A549 treated with AZD2906 at 1 μM for 4 hours (cell line): ENCODE data around the gene B3GALNT2. TPM values are rescaled to one million over a fixed set of nuclear protein-coding genes. Genes with fewer than 3 reads are reported as not detected.

Source experiments
- total RNA-seq: library from RNA; stranded (reverse); fragments of 200-300 nt; extraction: Qiagen RNA extraction; gene quantifications from 5 replicates; pipeline ENCODE4 v1.2.3, GENCODE V29; 2022

B3GALNT2 gene
- total RNA-seq = 14.4 to 20.9 TPM (median 17.3 TPM) in 5 replicates

DNA sequence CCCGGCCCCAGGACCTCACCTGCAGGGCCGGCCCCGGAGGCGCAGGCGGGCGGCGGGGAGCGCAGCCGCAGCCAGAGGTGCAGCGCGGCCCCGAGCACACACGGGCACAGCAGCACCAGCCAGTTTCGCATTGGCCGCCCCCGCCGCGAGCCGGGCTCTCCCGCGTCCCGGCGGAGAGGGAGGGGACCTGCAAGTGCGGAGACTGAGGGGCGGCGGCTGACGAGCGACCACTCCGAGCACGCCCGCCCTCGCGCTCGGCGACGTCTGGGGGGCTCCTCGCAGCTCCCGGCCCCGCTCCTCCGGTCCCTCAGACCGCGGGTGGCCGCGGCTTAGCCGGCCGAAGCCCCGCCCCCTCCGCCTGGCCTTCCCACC is at the start of gene B3GALNT2:
Gene B3GALNT2 (minus strand): TSS at position 331 of the 372 bp plus-strand sequence. CDS start 200 bp downstream, at position 131.

Other genes with a start within 250 kb of the B3GALNT2 start
- gene ARID4B, start 176.3 kb downstream of the B3GALNT2 start, total RNA-seq = 12.0 to 19.4 TPM (median 13.2 TPM) in 5 replicates
- 15.8 to 21.3 TPM (median 17.1 TPM) in 5 replicates for gene GGPS1, start 175.9 kb downstream of the B3GALNT2 start, total RNA-seq
- 38.3 to 48.7 TPM (median 44.9 TPM) in 5 replicates for gene TBCE, start 137.0 kb downstream of the B3GALNT2 start, total RNA-seq
- 10.4 to 16.4 TPM (median 12.7 TPM) in 5 replicates for gene GNG4, start 145.3 kb upstream of the B3GALNT2 start, total RNA-seq